Measurements from ENCODE around the gene NCAM2.
A peak's percentile ranks its signal among the peaks of the same experiment; 100 is the strongest.

The NCAM2 gene

DNA sequence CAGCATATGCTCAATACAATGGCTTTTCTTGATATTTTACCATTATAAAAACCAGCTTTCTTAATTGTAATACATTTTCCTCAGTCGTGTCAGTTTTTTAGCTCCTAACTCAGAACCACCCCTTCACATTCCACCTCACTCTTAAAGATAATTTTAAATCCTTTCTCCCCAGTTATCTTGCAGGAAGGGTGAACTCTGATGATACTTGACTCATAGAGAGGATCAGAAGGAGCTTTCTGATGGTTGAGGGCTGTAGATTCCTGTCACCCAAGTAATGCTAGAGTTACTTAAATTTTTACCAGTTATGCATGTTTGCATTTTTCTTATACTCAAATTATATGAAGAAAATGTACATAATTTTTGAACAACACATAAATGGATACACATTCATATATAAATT, 233.7 kb downstream of the NCAM2 start:
- DNase-seq, result no peak

DNA sequence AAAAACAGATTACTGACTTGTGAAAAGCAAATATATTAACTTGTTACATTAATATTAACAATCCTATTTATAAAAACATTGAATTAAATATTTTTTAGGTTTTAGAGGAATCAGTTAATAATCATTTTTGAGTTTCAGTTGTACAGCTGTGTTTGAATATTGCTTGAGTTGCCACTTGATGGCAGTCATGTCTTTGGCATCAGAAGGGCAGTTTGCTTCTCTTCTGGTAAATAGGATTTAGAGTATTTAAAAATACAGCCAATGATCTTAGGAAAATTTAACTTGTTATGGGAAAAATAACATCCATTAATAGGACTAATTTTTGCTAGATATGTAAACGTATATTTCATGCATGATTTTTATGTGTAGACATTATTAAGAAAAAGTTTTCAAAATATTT, 234.1 kb downstream of the NCAM2 start:
- peak; percentile 24 for DNase-seq

DNA sequence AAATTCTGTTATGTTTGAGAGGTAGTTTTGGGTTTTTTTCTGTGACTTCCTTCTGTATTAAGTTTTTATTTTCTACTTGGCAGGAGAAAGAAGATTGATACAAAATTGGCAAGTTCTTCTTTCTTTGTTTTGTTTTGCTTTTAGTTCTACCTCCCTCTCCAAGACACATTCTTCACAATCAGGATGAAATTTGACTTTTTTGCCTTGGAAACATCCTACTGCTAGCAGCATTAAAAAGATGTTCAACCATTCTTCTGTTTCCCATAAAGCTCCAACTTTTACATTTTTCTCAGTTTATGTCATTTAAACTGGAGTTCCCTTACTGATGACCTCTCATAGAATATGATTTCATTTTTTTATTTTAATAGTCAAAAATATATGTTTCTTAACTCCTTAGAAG, 234.8 kb downstream of the NCAM2 start:
- DNase-seq, result no peak

DNA sequence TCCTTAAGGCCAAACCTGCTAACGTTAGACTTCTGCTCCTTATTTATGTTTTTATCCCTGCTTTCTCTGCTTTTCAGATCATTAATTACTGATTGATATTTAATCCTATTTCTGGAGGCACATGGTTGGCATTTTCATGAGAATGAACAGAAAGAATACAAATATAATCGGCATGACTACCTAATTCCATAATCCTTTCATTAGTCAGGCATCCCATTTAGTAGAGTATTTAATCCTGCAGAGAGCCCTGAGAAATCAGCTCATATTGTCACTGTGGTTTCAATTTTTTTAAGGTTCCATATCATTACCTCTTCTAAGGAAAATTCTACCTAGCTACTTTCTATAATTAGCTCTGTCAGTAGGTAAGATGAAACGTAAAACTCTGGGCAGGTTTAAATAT, 238.8 kb downstream of the NCAM2 start:
- DNase-seq, result no peak

DNA sequence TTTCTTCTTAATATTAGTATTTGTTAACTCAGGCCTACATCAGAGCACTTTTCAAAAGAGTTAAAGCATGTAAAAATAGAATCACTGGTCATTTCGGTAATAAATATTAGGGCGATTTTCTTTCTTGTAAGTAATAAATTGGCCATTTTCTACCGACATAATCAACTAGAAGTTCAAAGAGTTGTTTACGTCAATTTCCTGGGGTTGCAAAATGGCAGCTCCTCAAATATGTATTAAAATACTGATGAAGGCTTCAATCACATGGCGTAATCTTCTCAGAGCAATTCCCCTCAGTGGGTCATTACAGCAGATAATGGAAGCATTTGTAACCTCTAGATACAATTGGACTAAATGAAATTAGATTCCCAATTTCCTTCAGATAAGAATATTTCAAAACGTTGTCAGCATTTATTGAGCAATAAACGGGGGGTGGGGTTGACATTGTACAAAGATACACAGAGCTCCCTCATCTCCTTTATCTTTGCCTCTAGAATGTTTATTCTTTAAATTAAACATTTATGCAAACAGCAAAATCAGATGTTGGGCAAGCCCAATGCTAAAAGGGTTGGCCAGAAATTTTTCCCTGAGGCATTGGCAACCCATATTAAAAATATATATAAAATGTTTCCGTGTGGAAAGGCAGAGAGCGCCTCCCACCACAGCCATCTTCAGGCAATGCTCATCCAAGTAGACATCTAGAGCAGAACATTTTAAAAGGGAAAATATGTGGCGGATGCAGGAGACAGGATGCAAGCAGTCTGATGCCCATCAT, 240.6 kb downstream of the NCAM2 start:
- no peak for DNase-seq

DNA sequence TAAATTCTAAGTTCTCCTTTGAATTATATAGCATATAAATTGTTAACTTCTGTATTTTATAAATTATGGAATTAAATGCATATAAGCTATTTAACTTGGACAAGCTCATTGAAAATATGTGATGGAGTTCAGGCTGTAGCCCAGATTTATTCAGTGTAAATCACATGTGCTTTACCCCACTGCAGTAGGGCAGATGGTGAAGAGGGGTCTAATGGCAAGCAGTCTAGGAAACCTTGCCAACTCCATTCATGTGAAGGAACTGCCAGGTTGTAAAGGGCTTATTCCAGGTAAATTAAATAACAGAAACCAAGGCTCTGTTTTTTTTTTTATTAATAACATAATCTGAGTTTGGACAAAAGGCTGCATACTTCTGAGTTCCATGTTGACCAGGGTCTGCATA, 243.2 kb downstream of the NCAM2 start:
- no peak for DNase-seq

DNA sequence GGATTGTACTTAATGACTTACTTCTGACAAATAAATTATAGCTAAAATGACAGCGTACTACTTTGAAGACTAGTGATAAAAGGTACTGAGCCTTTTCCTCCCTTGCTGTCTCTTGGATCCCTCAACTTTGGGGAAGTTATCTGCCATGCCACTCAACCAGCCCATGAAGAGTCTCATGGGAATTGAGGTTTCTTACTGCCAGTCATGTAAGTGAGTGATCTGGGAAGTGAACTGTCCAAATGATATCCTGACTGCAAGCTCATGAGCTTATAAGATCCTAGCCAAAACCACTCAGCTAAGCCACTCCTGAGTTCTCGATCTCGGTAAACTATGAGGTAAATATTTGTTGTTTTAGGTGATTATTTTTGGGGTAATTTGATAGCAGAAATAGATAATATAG, 247.8 kb downstream of the NCAM2 start:
- no peak for DNase-seq

DNA sequence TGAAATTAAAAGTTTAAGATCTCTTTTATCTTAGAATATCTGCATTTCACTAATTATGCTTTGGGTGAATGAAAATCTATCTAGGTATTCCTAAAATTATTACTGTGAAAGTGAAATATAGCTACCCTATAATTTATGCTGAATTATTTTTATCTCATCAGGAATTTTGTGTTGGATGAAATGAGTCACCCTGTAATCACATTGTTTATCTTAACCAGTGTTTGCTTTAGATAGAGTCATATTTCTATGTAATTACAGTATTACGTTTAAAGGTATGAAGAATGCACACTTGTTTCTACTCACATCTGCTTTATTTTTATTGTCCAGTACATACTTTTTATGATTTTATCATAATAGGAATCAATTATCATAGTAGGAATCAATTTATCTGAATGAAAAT, 249.2 kb downstream of the NCAM2 start:
- DNase-seq, result peak; percentile 1

DNA sequence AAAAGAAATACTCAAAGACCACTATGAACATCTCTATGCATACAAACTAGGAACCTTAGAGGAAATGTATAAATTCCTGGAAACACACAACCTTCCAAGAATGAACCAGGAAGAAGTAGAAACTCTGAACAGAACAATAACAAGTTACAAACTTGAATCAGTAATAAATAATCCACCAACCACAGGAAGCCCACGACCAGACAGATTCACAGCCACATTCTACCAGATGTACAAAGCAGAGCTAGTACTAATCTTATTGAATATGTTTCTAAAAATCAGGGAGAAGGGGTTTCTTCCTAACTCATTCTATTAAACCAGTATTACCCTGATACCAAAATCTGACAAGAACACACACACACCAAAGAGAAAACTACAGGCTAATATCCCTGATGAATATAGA, 263.8 kb downstream of the NCAM2 start:
- no peak for DNase-seq

DNA sequence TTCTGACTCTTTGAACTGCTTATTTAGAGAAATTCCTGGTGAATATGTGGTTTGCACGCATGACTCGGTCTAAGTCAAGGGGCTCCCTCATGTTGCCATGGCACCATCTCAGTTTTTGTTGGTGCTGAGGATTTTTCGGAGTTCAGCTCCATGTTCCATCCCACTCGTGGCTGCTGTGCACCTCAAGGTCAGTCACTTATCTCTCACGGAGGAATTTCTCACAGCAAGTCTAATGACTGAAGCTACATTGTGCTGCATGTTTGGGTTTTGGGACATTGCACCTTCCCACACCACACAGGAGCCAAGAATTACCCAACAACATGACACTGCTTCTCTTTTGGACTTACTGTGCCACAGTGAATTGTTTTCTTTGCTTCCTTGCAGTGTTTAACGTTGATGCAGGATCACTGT, 269.9 kb downstream of the NCAM2 start:
- DNase-seq, result no peak

DNA sequence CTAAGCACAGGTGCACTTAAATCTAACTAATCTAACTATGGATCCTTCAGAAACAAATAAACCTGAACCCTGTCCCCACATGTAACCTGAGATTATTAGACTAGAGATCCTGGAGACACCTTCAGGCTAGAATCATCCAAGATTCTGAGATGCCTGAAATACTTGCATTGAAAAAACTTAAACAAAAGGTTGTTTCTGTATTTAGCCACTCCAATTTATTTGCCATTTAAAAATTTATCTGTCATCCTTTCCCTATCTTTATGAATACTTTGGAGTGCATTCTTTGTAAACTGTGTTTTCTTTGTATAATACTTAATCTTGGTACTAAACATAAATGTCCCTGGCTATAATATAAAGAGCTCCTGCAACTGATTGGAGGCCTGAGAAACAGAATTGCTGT, 270.7 kb downstream of the NCAM2 start:
- no peak for DNase-seq

DNA sequence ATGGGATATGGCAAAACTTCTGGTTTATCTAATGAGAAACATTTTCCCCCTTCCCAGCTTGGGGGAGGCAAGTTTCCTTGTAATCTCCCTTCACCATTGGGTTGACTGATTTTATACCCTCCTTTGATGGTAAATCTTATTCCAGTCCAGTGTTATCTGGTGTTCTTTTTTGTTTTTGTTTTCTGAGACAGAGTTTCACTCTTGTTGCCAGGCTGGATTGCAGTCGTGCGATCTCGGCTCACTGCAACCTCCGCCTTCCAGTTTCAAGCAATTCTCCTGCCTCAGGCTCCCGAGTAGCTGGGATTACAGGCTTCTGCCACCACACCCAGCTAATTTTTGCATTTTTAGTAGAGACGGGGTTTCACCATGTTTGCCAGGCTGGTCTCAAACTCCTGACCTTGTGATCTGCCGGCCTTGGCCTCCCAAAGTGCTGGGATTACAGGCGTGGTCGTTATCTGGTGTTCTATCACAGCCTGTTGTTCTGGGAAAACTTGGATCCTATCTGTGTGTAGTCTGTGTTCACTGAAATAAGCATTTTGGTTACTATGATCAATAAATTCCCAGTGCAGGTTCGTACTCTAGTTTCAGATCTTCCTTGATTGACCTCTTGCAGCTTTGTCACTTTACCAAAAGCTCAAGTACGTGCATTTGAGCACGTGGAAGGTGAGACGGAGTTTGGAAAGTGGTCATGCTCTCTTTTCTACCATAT, 281.1 kb downstream of the NCAM2 start:
- DNase-seq, result no peak

DNA sequence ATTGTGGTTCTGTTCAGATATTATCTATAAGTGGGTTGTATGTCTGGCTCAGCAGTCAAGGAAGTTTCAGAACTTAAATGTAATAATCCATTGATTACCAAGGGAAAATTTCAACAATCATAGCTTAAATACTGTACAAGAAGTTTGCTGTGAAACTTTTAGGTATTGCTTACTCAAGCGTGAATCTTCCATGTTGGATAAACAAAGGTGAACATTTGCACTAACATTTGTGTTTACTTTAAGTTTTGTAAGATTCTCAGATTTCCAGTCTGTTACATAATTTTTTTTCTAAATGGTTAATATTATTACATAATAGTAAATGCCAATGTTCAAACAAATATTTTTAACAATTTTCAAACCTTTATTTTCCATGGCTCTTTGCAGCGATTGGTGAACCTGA, 285.6 kb downstream of the NCAM2 start:
- no peak for DNase-seq

DNA sequence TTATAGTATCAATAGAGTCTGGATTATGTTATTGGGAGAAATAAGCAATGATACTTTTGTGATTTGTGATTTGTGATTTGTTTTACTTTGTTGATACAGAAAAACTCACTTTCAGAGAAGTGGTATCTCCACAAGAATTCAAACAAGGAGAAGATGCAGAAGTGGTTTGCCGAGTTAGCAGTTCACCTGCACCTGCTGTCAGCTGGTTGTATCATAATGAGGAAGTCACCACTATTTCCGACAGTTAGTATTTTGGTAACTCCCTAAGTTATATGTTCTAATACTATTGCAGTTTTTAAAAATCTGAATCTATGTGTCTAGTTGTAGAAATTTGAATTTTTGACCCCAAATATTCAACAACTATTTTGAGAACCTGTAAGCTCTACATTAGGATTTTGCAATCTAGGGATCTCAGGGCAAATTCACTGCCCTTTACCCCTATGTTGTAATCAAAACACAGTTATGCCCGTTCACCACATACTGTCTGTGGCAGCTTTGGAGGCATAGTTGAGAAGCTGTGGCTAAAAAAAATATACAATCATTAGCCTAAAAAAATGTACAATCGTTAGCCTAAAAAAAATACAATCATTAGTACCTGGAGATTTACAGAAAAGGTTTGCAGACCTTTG, 288.1 kb downstream of the NCAM2 start:
- DNase-seq, result no peak

DNA sequence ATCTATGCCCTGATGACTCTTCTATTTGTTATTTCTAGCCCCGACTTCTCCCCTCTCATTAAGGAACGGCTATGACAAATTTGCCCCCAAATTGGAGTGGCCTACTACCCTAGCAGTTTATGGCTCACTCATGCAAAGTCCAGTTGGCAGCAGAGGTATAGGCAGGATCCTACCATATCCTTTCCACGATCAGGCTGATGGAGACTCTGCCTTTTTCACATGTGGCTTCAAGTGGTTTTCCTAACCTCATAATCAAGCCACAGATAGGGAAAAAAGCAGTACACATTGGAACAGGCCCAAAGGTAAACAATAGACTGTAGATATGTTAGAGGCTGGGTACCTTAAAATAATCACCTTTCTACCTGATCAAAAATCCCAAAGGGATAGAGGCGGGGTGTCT, 292.5 kb downstream of the NCAM2 start:
- DNase-seq, result no peak

DNA sequence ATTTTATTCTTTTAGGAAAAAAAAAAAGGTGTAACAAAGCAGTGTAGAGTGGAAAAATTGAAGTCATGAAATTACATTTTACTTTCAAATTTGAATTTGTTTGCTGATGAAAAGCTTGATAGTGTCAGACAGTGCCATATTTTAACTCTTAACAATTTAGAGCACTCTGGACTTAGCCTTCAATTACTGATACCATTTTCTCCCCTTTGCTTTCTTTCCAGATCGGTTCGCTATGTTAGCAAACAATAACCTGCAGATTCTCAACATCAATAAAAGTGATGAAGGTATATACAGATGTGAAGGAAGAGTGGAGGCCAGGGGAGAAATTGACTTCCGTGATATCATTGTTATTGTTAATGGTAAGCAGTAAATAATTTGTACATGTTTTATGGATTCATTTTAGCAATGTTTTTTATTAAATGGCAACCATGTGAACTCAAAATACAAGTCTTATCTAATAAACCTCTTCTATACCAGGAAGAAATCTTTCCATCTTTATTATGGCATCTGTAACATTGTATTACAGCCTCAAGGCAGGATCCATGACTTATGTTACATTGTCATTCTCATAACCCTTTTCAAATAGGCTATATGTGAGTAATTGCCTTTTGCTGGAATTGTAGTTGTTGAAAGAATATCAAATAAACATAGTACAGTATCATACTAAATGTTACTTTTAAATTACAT, 293.8 kb downstream of the NCAM2 start:
- DNase-seq, result no peak

DNA sequence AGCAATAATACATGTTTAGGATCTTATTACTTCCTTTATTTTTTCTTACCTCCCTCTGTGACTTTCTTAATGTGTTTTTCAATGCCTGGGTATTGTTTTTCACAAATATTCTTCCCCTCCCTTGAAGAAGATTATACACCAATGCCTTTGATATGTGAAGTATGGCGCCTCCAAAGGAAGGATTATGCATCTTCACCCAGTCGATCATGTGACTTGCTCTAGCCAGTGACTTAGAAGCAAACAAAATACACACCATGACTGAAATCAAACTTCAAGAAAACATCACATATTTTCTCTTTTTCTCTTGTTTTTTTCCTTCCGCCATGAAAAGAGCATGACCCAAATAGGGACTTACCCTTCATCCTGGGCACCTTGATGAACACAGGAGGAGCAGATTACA, 297.1 kb downstream of the NCAM2 start:
- peak; percentile 2 for DNase-seq

DNA sequence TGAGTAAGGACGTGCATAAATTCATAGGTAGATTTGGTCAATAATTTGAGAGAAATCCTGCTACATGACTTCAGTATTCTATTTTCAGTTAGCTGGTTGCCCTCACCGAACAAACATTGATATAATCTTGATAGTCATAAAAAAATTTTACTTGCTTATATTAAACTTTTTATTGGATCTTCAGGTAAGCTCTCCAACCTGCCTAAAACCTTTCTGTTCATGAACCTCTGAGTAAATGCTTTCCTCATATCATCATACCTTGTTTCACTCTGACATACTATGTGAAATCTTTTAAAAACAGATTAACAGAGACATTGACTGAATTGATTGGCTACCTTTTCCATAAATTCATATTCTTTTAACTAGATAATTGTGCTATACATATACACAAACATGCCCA, 299.0 kb downstream of the NCAM2 start:
- DNase-seq, result no peak

DNA sequence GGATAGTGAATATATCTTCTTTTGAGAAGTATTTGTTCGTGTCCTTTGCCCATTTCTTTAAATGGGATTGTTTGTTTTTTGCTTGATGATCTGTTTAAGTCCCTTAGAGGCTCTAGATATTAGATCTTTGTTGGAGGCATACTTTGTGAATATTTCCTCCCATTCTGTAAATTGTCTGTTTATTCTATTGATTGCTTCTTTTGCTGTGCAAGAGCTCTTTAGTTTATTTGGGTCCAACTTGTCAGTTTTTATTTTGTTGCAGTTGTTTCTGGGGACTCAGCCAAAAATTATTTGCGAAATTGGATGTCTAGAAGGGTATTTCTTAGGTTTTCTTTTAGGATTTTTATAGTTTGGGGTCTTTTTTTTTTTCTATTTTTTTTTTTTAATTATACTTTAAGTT, 302.8 kb downstream of the NCAM2 start:
- no peak for DNase-seq

DNA sequence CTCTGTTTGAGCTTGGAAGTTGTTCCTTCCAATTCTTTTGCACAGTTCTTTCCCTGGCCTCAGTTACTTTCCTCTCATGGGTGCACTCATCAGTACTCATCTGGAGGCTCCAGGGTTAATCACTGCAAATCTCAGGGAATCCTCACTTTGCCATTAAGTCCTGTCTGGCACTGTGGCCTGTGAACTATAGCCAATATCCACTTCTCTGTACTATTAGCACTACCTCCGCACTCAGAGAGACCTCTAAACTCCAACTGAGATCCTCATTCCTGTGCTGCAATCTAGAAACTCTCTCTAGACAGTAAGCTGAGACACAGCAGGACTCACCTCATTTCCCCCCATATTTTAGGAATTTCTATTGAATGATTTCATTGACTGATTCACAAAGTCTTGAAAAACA, 311.3 kb downstream of the NCAM2 start:
- DNase-seq, result no peak

DNA sequence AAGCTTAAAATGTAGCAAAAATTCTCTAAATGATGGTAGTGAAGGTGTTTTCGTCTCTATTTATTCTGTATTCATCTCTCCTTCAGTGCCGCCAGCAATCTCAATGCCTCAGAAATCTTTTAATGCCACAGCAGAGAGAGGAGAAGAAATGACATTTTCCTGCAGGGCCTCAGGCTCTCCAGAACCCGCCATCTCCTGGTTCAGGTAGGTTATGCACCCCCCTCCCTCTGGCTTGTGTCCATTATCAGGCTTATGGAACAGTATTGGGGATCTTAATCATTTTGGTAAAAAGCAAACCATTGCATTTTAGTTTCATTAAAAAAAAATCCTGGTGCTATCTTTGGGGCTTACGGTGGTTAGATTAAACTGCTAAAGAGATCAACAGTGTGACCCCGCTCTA, 326.1 kb downstream of the NCAM2 start:
- peak; percentile 5 for DNase-seq

DNA sequence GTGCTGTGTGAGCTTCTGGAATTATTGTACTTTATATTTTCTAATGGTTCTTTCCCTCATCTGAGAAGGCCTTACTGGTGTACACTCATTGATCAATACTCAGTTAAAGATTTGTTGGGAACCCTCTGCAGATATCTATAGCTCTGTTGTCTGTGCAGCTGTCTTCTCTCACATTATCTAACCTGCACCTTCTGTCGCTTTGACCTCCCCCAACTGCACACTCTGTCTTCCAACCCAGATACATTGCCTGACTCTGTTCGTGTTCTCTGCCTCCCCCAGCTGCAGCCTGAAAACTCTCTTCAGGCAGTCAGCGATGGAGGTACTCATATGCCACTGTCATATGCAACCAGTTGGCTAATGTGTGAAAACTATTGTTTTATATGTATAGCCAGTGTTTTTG, 334.3 kb downstream of the NCAM2 start:
- no peak for DNase-seq

DNA sequence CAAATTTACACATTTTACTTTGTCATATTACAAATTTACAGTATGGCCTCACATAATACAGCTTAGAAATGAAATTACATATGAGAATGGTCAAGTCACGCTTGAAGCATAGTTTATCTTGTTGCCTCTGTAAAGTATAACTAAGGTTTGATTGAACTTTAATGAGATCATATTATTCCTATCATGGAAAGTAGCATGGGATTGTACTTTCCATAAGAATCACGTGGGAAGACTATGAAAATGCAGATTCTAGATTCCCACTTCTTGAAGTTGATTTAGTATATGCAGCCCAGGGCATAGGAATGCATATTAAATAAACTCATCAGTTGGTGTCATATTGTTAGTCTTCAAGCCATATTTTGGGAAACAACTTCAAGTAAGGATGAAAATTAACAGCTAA, 342.8 kb downstream of the NCAM2 start:
- DNase-seq, result no peak

DNA sequence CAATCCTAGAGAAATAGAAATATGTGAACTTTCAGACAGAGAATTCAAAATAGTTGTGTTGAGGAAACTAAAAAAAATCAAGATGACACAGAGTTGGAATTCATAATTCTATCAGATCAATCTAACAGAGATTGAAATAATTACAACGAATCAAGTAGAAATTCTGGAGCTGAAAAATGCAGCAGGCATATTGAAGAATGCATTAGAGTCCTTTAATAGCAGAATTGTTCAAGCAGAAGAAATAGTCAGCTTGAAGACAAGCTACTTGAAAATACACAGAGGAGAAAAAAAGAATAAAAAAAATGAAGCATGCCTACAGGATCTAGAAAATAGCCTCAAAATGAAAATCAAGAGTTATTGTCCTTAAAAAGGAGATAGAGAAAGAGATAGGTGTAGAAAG, 347.1 kb downstream of the NCAM2 start:
- no peak for DNase-seq

Measured in DMS53 (cell line).